GM15510 (cell line): ENCODE results near the gene CHPF.

ENCODE experiments used
- POLR2A ChIP-seq: IDR thresholded peaks from 3 replicates; pipeline ENCODE4 v1.6.1; 2011; ENCODE audit warnings: borderline replicate concordance; ENCODE audit not compliant: insufficient read length; ENCODE audit errors: extremely low read depth

CHPF gene

DNA sequence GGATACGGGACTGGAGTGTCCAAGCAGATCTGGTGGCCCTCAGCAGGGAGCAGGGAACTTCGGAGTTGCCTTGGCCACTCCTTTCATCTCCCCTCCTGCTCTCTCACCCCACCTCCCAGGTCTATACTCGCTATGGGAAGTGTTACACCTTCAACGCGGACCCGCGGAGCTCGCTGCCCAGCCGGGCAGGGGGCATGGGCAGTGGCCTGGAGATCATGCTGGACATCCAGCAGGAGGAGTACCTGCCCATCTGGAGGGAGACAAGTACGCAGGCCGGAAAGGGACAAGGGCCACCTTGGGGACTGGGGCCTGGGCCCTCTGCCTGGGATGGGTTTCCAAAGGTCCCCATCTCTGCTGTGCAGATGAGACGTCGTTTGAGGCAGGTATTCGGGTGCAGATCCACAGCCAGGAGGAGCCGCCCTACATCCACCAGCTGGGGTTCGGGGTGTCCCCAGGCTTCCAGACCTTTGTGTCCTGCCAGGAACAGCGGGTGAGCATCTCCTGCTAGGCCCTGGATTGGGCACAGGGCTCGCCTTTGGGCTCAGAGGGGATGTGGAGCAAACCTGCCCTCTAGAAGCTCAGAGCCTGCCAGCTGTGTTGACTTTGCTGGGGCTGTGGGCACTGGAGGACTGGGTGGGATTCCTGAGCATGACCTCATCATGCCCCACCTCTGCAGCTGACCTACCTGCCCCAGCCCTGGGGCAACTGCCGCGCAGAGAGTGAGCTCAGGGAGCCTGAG is 11.8 kb downstream of the CHPF start:
- no peak for TF ChIP-seq POLR2A

DNA sequence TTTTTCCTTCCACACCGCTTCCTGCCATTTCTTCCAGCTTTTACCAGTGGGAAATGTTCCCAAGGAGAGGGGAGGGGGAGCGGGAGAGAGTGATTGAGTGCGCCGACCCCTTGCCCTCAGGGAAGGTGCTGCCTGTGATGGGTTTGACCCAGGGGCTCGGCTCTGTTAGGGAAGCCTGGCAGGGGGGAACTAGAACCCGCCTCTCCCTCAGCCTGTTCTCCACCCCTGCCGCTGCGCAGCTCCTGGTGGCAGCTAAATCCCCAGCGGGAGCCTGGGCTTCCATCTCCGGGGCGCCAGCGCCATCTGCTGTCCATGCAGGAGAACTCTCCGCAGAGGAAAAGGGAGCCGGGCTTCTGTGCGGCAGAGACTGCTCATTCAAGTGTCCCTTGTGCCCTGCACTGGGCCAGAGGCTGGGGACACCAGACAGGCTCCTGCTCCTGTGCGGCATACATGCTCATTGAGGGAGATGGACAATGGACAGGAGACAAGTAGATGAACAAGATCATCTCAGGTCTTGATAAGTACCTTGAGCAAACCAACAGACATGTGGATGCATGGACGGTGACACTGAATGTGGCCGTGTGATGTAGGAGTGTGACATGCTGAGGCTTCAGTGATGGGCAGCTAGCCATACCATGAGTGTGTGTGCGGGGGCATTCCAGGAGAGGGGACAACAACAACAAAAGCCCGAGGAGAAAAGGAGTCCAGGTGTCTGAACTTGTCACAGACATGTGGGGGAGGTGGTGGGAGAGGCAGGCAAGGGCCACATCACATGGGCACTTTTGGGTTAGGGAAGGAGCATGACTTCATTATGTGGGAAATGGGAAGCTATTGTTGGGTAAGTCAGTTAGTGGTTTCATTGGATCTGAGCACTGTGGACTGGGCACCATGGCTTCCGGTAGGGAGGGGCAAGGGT is 13.3 kb downstream of the CHPF start:
- no peak for TF ChIP-seq POLR2A

DNA sequence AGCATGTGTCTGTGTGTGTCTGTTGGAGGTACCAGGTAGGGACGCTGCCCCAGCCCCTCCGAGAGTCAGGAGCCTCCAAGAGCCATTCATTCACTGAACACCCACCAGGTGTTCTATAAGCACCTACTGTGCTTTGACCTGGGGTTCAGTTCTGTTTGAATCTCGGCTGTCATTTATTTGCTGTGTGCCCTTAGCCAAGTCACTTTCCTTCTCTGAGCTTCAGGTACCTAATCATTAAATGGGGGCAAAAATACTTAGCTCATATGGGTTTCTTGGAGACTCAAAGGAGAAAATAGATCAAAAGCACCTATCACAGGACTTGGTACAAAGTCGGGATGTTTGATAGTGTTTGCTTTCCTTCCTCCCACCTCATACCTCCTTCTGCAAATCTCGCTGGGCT is 16.1 kb downstream of the CHPF start:
- no peak for TF ChIP-seq POLR2A

DNA sequence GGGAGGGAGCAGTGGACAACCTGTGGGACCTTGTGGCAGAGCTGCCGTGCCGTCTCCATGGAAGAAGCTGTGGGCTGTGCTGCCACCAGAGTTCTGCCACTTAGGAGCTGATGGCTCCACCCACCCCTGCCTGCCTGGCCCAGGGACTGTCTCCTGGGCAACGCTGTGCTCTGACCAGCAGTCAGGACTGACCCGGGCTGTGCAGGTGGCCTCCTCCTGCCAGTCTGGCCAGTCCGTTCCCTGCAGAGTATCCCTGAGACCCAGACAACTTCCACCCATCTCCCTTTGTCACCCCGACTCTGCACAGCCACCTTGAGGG is 16.6 kb downstream of the CHPF start:
- no peak for TF ChIP-seq POLR2A

DNA sequence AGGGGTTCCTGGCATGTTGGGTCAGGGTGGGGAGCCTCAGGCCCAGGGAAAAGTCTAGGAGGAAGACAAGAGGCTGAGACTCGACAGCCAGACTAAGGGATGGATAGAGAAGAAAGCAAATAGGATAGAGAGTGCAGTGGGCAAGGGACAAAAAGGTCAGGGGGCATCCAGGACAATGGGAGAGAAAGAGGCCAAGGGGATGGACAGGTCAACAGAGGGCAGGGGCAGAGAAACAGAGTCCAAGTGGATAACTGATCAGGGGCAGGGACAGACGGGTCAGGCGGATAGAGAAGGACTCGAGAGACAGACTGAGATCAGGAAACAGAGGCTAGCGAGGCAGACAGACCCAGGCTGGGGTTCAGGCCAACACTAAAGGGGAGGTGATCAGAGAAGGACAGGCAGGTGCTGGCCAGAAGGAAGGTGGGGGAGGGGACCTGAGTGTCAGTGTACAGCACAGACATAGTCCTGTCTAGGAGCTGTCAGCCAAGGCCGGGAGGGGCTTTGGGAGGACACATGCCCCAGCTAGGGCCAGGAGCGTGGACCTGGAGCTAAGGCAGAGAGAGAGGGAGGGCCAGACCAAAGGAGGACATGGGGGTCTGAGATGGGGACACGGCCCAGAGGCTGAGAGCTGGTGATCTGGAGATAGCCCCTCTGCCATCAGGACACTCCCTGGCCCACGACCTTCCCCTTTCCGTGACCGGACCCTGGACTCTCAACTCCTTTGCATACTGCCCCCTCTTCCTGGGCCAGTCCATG is 17.1 kb downstream of the CHPF start:
- TF ChIP-seq POLR2A, result no peak

DNA sequence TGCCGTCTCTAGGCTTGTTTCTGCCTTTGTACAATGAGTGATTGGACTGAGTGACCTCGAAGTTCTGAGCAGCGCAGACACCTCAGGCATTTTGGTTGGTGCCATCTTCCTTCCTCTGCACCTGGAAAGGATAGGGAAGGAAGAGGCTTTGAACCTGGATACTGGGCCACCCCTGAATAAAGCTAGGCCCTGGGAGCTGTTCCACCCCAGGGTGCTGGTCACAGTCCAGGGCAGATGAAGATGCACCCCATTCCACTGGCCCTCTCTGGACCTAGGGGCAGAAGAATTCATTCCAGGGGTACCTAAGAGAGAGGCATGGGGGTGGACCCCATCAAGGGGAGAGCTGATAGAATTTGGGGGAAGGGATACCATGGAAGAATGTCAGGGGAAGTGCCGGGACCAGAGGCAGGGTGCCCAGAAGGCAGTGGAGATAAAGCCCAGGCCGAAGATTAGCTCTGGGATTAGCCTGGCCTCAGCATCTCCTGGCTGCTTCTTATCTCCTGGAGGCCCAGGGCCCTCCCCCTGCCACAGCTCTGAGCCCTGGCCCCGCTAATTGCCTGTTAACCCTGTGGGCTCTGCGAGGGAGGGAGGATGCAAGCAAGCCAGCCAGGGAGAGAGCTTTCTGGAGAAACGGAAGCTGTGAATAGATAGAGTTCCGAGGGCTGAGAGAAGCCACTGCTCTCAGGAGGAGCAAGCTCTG is 17.9 kb downstream of the CHPF start:
- no peak for TF ChIP-seq POLR2A

DNA sequence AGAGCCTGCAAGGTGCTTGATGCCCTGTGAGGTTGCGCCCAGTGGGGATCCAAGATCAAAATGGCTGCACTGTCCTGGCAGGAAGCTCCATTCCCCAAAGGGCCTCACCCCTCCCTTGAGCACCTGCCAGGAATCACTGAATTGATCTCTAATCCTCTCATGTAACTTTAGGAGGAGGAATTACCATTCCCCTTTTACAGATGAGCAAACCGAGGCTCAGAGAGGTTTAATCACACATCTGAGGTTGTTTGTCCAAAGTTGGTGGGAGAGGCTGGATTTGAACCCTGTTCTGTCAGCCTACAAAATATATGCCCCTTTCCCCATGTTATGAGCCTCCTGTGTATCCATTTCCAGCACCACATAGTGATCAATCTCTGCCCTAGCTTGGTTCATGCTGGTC is 18.8 kb downstream of the CHPF start:
- TF ChIP-seq POLR2A, result no peak

DNA sequence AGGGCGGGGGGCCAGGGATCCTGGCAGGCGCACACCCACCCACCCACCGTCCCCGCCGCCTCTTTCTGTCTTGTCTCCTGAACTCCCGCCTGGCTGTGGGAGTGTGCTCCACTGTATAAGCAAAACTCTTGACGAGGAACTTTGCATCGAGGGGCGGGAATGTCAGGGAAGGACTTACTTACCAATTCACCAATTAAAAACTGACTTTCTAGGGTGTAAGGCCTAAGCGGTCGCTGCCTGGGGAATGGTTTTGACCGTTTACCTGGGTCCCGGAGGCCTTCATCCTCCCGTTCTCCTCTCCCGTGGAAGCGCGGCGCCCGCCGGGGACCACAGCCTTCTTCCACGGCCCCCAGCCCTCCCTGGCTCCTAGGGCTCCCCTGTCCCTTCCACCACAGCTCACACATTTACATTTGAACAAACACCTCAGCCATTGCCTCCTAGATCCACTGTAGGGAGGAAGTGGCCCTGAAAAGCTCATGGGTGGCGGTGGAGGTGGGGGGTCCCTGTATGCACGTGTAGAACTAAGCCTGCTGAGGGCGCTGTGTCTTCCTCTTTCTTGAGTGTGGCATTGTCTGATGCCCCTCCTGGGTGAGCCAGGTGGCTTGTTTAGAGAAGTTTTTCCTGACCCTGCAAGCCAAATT is 20.5 kb downstream of the CHPF start:
- no peak for TF ChIP-seq POLR2A

DNA sequence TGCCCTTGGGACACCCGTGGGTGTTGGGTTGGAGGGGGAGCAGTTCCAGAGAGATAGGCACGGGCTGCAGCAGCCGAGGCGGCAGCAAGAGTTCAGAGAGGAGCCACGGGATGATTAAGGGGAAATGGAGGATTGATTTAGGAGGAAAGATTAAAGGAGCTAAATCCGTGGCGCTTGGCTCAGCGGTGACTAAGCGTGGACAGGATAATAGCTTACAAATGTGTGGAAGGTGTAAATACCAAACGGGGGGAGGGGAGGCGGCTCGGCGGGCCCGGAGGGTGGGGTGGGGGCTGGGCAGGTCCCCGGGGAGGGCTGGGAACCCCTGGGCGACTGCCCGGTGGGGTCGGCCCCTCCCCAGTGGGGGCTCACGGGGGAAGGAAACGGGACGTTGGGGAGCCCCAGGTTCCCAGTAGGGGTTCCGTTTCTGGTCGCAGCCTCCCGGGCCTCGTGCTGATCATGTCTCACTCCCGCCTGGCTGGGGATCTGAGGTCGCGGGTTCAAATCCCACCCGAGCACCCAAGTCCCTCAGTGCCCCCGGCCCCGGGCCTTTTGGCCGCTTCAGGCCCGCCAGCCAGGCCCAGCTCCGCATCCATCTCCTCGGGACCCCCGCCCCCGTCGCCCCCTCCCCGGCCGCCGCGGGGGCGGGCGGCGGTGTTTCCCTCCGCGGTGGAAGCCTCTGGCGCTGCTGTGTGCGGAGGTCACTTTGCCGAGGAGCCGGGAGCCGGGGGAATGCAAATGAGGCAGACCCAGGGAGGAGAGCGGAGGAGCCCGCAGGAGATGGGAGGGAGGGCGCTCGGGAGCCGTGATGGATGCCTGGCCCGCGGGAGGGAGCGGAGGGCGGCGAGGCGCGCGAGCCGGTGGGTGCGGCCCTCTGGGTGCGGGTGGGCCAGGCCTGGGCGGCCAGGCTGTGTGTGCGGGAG is 21.2 kb downstream of the CHPF start:
- no peak for TF ChIP-seq POLR2A

DNA sequence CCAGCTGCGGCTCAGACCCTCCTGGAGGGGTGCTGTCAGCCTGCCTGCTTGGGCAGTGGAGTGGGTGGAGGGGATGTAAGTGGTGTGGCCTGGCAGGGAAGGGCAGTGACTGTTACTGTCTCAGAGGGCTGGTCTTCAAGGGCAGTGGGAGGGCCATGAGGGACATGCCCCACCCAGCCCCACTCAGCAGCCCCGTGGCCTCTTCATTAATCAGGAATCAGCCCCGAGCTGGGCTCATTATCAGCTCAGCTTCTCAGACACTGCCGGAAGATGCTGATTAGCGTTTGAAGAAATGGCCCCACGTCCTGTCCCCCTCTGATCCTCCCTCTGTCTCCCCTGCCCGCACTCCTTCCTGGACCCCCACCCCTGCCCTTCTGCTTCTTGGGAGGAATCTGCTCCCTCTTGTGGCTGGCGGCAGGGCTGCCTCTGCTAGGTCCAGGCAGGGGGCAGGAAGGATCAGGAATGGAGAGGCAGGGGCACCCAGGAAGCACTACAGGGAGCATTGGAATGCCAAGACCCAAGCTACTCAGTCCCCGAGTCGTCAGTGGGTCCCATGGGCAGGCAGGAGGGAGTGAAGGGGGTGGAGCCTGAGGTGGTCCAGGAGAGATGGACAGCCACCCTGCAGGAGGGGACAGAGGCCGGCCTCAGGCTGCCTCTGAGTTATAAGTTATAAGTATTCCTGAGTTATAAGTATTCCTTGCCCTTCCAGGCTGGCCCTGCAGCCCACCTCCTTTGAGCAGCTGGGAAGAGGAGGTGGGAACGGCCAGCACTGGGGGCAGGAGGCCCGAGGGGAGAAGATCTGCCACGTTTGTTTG is 22.3 kb downstream of the CHPF start:
- TF ChIP-seq POLR2A, result no peak

DNA sequence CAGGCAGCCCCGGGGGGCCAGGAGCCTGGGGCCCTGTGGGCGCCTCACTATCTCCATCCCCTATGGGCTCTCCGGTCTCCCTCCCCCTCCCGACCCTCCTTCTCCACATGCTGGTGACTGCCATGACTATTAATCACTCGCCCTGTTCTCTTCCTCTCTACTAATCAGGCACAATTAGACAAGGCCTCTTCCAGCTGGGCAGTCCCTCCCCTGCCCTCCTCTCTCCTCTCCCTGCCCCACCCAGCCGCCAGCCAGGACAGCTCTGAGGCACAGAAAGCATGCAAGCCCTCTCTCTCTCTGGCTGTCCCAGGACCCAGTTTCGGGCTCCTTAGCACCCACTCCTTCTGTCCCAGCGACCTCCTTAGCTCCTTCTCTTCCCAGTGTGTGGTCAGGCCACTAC is 23.5 kb downstream of the CHPF start:
- no peak for TF ChIP-seq POLR2A

DNA sequence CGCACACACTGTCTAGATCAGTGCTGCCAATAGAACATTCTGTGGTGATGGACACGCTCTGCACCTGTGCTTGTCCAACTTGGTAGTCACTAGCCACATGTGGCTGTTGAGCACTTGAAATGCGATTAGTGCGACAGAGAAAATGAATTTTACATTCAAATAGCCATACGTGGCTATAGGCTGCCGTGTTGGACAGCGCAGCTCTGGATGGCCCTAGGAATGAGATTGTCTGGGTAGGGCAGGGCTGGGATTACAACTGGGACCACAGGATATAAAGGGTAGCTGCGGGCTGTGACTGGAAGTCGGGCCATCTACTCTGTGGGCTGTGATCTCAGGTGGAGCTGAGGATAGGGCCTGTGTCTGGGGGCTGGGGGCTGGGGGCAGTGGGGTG is 24.1 kb downstream of the CHPF start:
- no peak for TF ChIP-seq POLR2A
